Measurements from ENCODE around the gene SEC24C.

Gene SEC24C

DNA sequence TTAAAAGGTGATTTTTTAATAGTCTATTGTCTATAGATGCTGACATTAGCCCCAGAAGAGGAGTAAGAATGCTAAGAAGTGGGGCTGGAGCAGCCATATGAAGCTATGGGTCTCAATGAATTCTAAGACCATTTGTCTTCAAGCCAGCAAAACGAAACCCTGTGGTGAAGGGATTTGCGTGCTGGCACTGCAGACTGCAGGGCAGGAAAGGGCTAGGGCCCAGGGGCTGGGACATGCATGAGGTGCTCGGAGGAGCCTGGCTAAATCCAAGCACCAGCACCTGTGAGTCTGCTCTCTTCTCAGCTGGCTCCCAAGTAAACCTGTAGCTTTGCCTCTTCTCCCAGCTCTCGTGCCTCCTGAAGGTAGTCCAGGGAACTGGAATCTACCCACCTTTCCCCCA lies 68.5 kb downstream of the SEC24C start:
- no peak for DNase-seq (ENCODE audit: low read depth in 2 of 2)

DNA sequence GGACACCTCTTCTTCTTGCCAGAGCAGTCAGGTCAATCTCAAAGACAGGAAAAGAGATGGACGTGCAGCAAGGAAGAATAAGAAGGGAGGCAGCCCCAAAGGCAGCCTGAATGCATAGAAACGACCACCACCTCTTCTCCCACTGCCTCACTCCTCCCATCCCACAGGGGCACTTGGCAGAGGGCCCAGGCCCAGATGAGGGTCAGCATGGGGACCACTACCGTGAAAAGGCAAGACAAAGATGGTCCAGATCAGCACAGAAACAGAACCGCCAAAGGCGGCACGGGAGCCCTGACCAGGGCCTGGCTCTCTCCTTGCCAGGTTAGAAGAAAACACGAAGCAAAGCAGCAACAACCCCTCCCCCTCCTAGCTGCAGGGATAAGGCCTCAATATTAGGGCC lies 69.2 kb downstream of the SEC24C start:
- no peak for DNase-seq (ENCODE audit: low read depth in 2 of 2)

DNA sequence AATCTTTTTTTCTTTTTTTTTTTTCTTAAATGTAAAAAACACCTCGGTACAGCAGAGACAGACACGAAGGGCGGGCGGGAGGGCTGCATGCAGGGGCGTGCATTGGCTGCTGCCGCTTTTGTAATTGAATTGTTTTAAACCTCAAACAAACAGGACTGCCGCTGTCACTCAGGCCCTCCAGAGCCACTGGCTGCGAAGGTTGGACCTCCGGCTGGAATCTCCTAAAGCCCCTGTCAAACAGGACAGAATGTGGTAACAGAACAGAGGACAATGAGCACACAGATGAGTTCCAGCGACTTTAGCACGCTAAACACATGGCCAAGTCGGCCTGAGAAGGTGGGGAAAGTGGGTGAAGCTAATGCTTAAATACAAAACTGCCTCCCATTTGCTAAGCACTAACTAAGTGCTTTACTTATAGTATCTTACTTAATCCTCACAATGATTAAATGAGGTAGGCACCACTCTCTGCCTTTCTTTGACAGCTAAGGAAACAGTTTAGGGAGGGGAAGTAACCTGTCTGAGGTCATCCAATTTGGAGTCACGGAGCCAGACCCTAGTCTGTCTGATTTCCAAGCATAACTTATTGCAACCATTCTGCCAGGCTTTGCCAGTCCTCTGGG lies 70.2 kb downstream of the SEC24C start:
- DNase-seq (ENCODE audit: low read depth in 2 of 2), result no peak

DNA sequence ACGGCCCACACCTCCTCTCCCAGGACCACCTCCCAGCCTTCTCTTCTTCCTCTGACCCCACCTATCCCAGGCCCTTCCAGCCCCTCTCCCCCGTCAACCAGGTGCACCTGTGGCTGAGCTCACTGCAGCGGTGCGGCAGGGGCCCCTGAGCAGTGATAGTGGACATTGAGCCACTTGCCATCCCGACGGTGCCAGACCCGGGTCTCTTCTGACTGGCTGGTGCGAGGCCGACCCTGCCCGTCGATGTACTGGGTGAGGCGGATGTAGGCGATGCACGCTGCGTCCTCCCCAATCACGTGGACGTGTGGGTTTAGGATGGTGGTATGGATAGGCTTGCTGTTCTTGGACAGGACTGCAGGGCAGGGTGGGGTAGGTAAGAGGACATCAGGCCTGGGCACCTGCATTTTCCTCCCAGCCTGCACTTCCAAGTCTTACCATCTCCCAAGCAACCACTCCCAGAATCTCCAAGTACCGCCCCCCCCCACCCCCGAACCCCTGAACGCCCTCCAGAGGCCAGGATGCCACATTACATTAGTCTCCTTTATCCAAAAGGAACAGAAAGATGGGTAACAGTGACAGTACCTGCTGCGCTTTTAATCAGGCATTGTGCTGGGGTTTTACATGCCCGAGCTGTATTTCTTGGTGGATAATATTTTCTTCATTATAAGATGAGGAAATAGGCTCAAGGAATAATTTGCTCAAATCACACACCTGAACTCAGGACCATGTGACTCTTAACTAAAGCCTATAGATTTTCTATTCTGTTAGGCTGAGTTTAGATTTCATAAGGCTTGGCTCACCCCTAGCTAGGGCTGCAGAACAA lies 70.9 kb downstream of the SEC24C start:
- no peak for DNase-seq (ENCODE audit: low read depth in 2 of 2)

DNA sequence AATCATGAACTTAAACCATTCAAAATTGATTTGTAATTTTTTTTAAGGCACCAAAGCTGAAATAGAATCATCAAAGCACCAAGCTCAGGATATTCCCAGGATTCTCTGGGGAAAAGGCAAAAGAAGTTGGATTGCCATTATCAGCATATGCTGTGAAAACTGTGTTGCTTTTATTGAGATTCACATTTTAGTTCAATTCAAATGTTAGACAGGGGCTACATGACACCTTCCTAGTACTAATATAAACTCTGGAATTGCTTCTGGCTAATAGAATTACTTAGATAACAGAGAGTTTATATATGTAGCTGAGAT lies 71.5 kb downstream of the SEC24C start:
- no peak for DNase-seq (ENCODE audit: low read depth in 2 of 2)

DNA sequence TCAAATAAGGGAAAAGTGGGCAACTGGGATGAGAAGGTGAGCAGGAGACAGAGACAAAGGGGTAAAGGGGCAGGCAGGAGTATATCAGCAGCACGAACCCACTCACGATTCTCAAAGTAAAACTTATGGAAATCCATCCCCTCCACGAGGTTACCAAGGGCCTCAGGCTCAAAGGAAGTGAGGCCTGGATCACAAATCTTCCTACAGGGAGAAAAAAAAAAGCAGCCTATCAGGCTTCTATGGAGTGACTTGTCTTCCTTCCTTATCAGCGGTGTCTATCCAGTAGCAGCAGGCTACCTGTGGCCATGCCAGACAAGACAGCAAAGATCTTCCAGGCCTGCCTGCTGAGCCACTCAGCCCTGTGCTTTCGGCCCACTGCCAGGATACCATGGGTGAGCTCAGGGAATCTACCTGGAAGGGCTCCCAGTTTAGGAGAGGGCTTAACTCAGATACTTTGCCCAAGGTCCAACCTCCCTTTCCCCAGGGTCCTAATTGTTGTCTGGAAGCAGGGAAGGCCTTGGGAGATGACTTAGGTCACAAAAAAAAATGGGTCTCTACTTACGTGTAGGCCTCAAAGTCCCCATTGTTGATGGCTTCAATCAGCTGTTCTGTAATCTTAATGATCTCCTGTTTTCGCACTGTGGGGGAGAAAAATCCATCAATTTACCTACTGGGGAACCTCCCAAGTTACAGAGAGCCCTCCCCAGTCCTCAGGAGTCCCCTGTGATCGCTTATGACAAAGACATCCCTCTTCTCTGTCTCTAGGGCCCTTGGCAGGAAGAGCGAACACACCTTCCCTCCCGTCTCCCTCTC lies 73.0 kb downstream of the SEC24C start:
- no peak for DNase-seq (ENCODE audit: low read depth in 2 of 2)

DNA sequence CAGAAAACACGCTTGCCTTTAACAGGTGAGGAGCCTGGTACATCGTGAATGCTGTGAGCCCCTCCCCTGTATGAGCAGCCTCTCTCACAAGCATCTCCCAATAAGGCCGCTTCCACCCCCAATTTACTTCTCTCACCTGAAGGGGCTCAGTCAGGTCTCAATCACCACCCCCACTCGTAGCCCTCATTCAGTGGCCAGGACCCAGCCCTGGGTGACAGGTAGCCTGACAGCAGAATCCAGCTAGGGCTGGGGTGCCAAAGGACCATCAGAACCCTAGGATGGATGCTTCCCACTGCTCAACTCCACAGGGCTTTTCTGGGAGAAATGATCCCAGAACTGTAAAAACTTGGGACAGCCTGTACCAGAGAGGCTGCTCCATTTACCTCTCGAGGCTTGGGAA lies 73.7 kb downstream of the SEC24C start:
- DNase-seq (ENCODE audit: low read depth in 2 of 2), result no peak

DNA sequence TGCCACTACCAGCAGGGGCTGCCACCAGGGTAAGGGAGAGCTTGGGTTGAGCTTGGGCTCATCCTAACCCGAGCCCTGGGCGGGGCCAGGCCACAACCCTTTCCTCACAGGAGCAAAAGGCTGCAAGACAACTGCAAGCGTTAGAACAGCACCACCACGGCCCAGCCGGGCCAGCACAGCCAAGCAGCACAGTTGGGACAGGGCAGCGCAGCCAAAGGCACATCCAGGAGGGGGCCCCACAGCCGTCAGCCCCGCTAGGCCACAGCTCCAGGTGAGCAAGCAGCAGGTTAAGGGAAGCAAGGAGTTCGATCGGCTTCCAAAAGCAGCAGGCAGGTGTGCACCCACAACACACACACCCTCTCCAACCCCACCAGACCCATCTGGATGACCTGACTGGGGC lies 74.2 kb downstream of the SEC24C start:
- no peak for DNase-seq (ENCODE audit: low read depth in 2 of 2)

DNA sequence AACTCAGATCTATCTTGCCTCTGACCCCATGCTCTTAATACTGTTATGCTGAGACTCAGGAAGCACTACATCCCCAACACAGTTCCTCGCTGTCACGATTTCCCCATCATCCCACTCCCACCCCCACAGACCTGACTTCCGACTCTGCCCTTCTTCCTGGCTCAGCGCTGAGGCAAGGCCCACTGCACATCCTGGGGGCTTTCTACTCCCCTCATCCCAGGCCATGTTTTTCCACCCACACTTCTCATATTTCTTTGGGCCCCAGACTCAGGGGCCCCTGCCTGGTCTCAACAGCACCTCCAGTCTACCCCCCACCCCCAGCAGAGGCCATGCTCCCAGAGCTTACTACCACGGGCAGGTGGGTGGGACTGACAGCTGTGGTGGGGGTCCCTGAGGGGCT lies 74.9 kb downstream of the SEC24C start:
- no peak for DNase-seq (ENCODE audit: low read depth in 2 of 2)

DNA sequence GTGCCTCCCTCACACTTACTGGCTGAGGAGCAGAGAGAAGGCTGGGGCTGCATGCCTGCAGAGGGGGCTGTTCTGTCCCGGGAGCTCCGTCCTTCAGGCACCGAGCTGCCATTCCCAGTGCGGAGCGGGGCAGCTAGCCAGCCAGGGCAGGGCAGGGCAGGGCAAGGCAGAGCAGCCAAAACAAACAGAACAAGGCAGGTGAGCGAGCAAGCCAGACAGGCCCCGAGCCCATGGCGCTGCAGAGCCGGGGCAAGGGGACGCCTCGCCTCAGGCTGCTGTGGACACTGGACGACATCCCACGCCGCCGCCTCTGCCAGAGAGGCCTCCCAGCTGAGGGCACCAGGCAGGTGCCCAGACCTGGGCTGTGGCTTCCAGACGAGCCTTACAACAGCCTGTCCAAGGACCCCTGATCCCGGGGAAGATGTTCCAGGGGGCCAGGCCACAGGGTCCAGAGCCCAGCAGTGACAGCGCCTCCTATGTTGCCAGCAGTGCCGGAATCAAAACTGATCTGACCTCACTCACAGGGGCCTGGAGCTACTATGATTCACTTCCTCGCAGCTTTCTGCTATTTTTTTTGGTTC lies 75.4 kb downstream of the SEC24C start:
- no peak for DNase-seq (ENCODE audit: low read depth in 2 of 2)
